ENCODE results near the gene ARHGAP35.
A peak's percentile ranks its signal among the peaks of the same experiment; 100 is the strongest.

The ARHGAP35 gene

DNA sequence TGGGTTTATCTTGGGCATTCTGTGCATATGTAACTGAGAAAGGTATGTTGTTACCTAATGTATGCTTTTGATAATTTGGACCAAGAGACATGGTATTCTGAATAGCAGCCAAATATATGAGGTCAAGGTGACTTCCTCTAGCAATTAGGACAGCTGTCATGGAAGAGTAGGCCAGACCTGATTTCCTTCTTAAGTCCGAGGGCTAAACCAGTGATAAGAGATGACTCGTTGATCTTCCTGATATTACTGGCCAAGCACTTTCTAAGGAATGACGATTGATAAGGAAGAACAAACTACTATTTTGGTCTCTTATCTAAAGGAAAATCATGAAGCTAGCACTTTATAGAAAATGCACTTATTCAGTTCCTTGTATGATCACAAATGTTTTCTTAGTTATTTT, 42.7 kb downstream of the ARHGAP35 start:
- no peak overlapping the region for H4K8ac ChIP-seq (ENCODE audit: low read depth, low read length)
- no peaks in the 10 kb centered on the region for H3K36me3 ChIP-seq (ENCODE audit: control insufficient read depth in 1 of 2, insufficient read depth in 2 of 2, low read length in 2 of 2)
- no peaks in the 10 kb centered on the region for H3K9me3 ChIP-seq (ENCODE audit: insufficient read depth, low read depth, low read length)
- no peak overlapping the region for H4K91ac ChIP-seq (ENCODE audit: low read depth, low read length)
- DNase-seq: peak; percentile 64 to 88
- peaks cover 2% of the 10 kb centered on the region for H3K79me2 ChIP-seq (ENCODE audit: control insufficient read depth, insufficient read depth, low read length, poor library complexity)
- no CpG with 5 or more reads among the region's 3 CpGs for WGBS (ENCODE audit: extremely low coverage, insufficient coverage, insufficient read length)
- H3K27me3 ChIP-seq (ENCODE audit: insufficient read depth, low read length): no peaks in the 10 kb centered on the region
- no peak overlapping the region for H2BK12ac ChIP-seq (ENCODE audit: low read length)
- peak overlapping the region; percentile 19 for H3K27ac ChIP-seq (ENCODE audit: low read depth, low read length)
- no peak overlapping the region for H4K12ac ChIP-seq (ENCODE audit: low read depth, low read length)
- no peak overlapping the region for H3K4ac ChIP-seq (ENCODE audit: low read depth, low read length)
- no peak overlapping the region for H2AFZ ChIP-seq (ENCODE audit: insufficient read depth, low read length, poor library complexity)
- peaks cover 18 to 28% of the 10 kb centered on the region in 2 experiments for H3K4me1 ChIP-seq (ENCODE audit: control insufficient read depth in 1 of 2, insufficient read depth in 2 of 2, low read length in 2 of 2)
- H2AK5ac ChIP-seq (ENCODE audit: low read length): no peak overlapping the region
- H2BK5ac ChIP-seq (ENCODE audit: low read depth, low read length, poor library complexity): no peak overlapping the region
- H3K18ac ChIP-seq (ENCODE audit: low read length): no peak overlapping the region
- H3K14ac ChIP-seq (ENCODE audit: low read length): no peak overlapping the region
- H3K23ac ChIP-seq (ENCODE audit: low read length): no peak overlapping the region
- H3K4me2 ChIP-seq (ENCODE audit: low read length): no peak overlapping the region
- no peak overlapping the region for H3K9ac ChIP-seq (ENCODE audit: low read length)
- peaks cover 7% of the 10 kb centered on the region for H3K79me1 ChIP-seq (ENCODE audit: low read length)
- no peak overlapping the region for H2BK120ac ChIP-seq (ENCODE audit: insufficient read depth, low read length, poor library complexity)
- H3K4me3 ChIP-seq (ENCODE audit: low read depth, low read length): no peak overlapping the region

DNA sequence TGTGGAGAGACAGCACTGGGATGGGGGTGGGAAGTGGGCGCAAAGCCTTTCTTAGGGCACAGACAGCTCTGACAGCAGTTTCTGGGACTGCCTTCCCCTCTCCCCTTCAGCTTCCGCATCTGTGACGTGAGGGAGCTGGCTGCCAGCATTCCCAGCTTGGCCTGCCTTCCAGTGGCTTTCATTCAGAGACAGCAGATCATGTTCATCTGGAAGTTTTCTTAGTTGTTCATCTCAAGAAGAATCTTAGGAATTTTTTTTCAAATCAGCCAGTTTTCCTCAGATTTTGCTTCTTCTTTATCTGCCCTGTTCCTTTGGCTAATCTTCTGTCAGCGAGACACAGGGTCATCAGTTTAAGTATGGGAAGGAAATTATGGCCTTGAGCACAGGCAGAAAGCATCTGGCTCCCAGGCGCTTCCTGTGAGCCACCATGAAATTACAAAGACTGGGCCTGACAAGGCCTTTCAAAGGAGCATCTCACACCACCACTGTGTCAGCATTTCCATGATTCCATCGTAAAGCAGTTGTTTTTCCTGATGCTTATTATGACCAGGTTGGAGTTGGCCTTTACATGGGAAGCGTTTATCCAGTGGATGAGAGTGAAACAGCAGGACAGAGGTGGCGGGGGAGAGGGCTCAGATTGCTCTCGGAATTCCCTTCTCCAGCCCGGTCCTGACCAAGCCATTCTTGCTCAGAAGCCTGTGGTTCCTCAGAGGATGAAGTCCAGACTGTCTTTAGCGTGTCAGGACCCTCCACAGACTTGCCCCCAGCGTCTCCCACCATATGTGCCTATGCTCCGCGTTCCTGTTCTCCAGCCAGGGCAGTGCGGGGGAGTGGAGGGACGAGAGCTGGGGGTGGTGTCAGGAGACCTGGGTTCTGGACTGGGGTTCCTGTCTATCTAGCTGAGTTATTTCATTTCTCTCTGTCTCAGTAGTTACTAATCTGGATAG, 43.6 kb downstream of the ARHGAP35 start:
- Histone ChIP-seq H3K4me2 (ENCODE audit: low read length) (peak overlapping the region; percentile 28), H2AFZ (ENCODE audit: insufficient read depth, low read length, poor library complexity) (peak overlapping the region; percentile 57)
- DNase-seq: peak; percentile 84 to 94

DNA sequence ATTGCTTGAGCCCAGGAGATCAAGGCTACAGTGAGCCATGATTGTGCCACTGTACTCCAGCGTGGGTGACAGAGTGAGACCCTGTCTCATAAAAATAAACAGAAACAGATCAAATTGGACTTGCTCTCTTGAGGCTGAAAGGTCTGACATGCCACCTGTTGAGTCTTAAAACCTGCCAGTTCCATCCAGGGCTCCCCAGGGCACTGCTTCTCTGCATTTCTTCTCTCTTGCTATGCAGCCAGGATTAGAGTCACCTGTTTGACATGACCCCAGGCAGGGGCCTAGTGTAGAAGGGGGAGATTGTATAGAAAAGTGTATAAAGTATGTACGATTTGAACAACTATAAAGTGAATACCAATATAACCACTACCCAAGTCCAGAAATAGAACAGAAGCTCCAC, 45.4 kb downstream of the ARHGAP35 start:
- Histone ChIP-seq H3K4me2 (ENCODE audit: low read length) (no peak overlapping the region), H2AK5ac (ENCODE audit: low read length) (no peak overlapping the region), H3K4ac (ENCODE audit: low read depth, low read length) (peak overlapping the region; percentile 48), H3K79me2 (ENCODE audit: control insufficient read depth, insufficient read depth, low read length, poor library complexity) (peaks cover 2% of the 10 kb centered on the region), H3K36me3 (ENCODE audit: control insufficient read depth in 1 of 2, insufficient read depth in 2 of 2, low read length in 2 of 2) (no peaks in the 10 kb centered on the region), H3K9ac (ENCODE audit: low read length) (no peak overlapping the region), H4K8ac (ENCODE audit: low read depth, low read length) (no peak overlapping the region), H2AFZ (ENCODE audit: insufficient read depth, low read length, poor library complexity) (no peak overlapping the region), H3K27me3 (ENCODE audit: insufficient read depth, low read length) (no peaks in the 10 kb centered on the region), H3K9me3 (ENCODE audit: insufficient read depth, low read depth, low read length) (no peaks in the 10 kb centered on the region), H3K4me1 (ENCODE audit: control insufficient read depth in 1 of 2, insufficient read depth in 2 of 2, low read length in 2 of 2) (peaks cover 14 to 27% of the 10 kb centered on the region in 2 experiments), H3K14ac (ENCODE audit: low read length) (no peak overlapping the region), H3K18ac (ENCODE audit: low read length) (no peak overlapping the region), H2BK12ac (ENCODE audit: low read length) (no peak overlapping the region), H3K79me1 (ENCODE audit: low read length) (peaks cover 7% of the 10 kb centered on the region), H2BK120ac (ENCODE audit: insufficient read depth, low read length, poor library complexity) (no peak overlapping the region), H3K23ac (ENCODE audit: low read length) (no peak overlapping the region), H4K12ac (ENCODE audit: low read depth, low read length) (no peak overlapping the region), H4K91ac (ENCODE audit: low read depth, low read length) (no peak overlapping the region), H3K4me3 (ENCODE audit: low read depth, low read length) (no peak overlapping the region), H3K27ac (ENCODE audit: low read depth, low read length) (no peak overlapping the region), H2BK5ac (ENCODE audit: low read depth, low read length, poor library complexity) (no peak overlapping the region)
- no peak for DNase-seq
- WGBS (ENCODE audit: extremely low coverage, insufficient coverage, insufficient read length): no CpG with 5 or more reads among the region's 2 CpGs

More for the DNA sequence above, 43.6 kb downstream of the ARHGAP35 start:
- WGBS (ENCODE audit: extremely low coverage, insufficient coverage, insufficient read length): no CpG with 5 or more reads among the region's 16 CpGs
- H4K8ac ChIP-seq (ENCODE audit: low read depth, low read length): peak overlapping the region; percentile 84
- no peak overlapping the region for H4K12ac ChIP-seq (ENCODE audit: low read depth, low read length)
- H3K27me3 ChIP-seq (ENCODE audit: insufficient read depth, low read length): no peaks in the 10 kb centered on the region
- peak overlapping the region; percentile 87 for H3K14ac ChIP-seq (ENCODE audit: low read length)
- peak overlapping the region; percentile 83 for H3K18ac ChIP-seq (ENCODE audit: low read length)
- no peaks in the 10 kb centered on the region for H3K36me3 ChIP-seq (ENCODE audit: control insufficient read depth in 1 of 2, insufficient read depth in 2 of 2, low read length in 2 of 2)
- peaks cover 7% of the 10 kb centered on the region for H3K79me1 ChIP-seq (ENCODE audit: low read length)
- H3K4ac ChIP-seq (ENCODE audit: low read depth, low read length): no peak overlapping the region
- peak overlapping the region; percentile 63 for H2BK12ac ChIP-seq (ENCODE audit: low read length)
- H3K9ac ChIP-seq (ENCODE audit: low read length): no peak overlapping the region
- peak overlapping the region; percentile 88 for H2BK5ac ChIP-seq (ENCODE audit: low read depth, low read length, poor library complexity)
- peak overlapping the region; percentile 63 for H4K91ac ChIP-seq (ENCODE audit: low read depth, low read length)
- no peaks in the 10 kb centered on the region for H3K9me3 ChIP-seq (ENCODE audit: insufficient read depth, low read depth, low read length)
- H3K23ac ChIP-seq (ENCODE audit: low read length): no peak overlapping the region
- H3K79me2 ChIP-seq (ENCODE audit: control insufficient read depth, insufficient read depth, low read length, poor library complexity): peaks cover 2% of the 10 kb centered on the region
- H3K4me1 ChIP-seq (ENCODE audit: control insufficient read depth in 1 of 2, insufficient read depth in 2 of 2, low read length in 2 of 2): peaks cover 14 to 29% of the 10 kb centered on the region in 2 experiments
- H2AK5ac ChIP-seq (ENCODE audit: low read length): peak overlapping the region; percentile 100
- peak overlapping the region; percentile 30 for H2BK120ac ChIP-seq (ENCODE audit: insufficient read depth, low read length, poor library complexity)
- peak overlapping the region; percentile 90 for H3K27ac ChIP-seq (ENCODE audit: low read depth, low read length)
- no peak overlapping the region for H3K4me3 ChIP-seq (ENCODE audit: low read depth, low read length)

DNA sequence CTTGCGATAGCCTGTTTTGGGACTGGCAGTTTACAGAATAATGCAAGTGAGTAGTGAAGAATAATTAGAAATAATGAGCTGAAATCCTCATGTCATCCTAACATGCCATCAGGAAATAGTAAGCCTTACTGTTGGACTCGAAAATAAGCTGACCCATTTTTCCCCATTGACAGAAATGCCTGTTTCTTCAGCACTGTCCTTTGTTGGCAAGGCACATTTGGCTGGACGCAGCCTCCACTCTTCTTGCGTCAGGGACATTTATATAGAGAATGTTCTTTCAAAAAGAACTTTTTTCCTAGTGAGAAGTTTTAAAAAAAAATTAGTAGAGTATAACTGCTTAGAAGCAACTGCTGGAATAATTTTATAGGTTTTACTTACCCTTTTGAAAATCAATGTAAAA, 47.1 kb downstream of the ARHGAP35 start:
- WGBS (ENCODE audit: extremely low coverage, insufficient coverage, insufficient read length): no CpG with 5 or more reads among the region's 4 CpGs
- Histone ChIP-seq H3K79me2 (ENCODE audit: control insufficient read depth, insufficient read depth, low read length, poor library complexity) (peaks cover 2% of the 10 kb centered on the region), H3K9ac (ENCODE audit: low read length) (no peak overlapping the region), H2BK120ac (ENCODE audit: insufficient read depth, low read length, poor library complexity) (no peak overlapping the region), H3K4ac (ENCODE audit: low read depth, low read length) (no peak overlapping the region), H4K12ac (ENCODE audit: low read depth, low read length) (no peak overlapping the region), H3K14ac (ENCODE audit: low read length) (no peak overlapping the region), H2BK12ac (ENCODE audit: low read length) (no peak overlapping the region), H3K36me3 (ENCODE audit: control insufficient read depth in 1 of 2, insufficient read depth in 2 of 2, low read length in 2 of 2) (no peaks in the 10 kb centered on the region), H3K18ac (ENCODE audit: low read length) (no peak overlapping the region), H3K9me3 (ENCODE audit: insufficient read depth, low read depth, low read length) (no peaks in the 10 kb centered on the region), H3K23ac (ENCODE audit: low read length) (no peak overlapping the region), H3K79me1 (ENCODE audit: low read length) (peaks cover 7% of the 10 kb centered on the region), H3K4me3 (ENCODE audit: low read depth, low read length) (no peak overlapping the region), H4K8ac (ENCODE audit: low read depth, low read length) (no peak overlapping the region), H3K27ac (ENCODE audit: low read depth, low read length) (no peak overlapping the region), H2AK5ac (ENCODE audit: low read length) (no peak overlapping the region), H2AFZ (ENCODE audit: insufficient read depth, low read length, poor library complexity) (no peak overlapping the region), H2BK5ac (ENCODE audit: low read depth, low read length, poor library complexity) (no peak overlapping the region), H3K4me1 (ENCODE audit: control insufficient read depth in 1 of 2, insufficient read depth in 2 of 2, low read length in 2 of 2) (peaks cover 13 to 20% of the 10 kb centered on the region in 2 experiments), H4K91ac (ENCODE audit: low read depth, low read length) (no peak overlapping the region), H3K4me2 (ENCODE audit: low read length) (no peak overlapping the region), H3K27me3 (ENCODE audit: insufficient read depth, low read length) (no peaks in the 10 kb centered on the region)
- DNase-seq: no peak

Data from trophoblast cell (in vitro differentiated cells and primary cell).